CMK (cell line): ENCODE measurements around the gene SYNJ1.
"Not testable (repeated sequence)": the region's sequence is repeated elsewhere in the genome, so short reads cannot be mapped to it uniquely, and the experiment has no call there.

ENCODE experiments used
- DNase-seq: peaks from one replicate; pipeline ENCODE4 v3.0.0-alpha.2; 2010; ENCODE audit warnings: low read depth

Gene SYNJ1

GRCh38 chr21:32733990-32734613, 6.3 kb upstream of the SYNJ1 start:
- no peak for DNase-seq

- DNase-seq, result no peak
Observed at GRCh38 chr21:32733356-32733755, 5.5 kb upstream of the SYNJ1 start.

GRCh38 chr21:32732544-32732943, 4.7 kb upstream of the SYNJ1 start:
- DNase-seq, result no peak

GRCh38 chr21:32728848-32729247, 1.0 kb upstream of the SYNJ1 start:
- no peak for DNase-seq

- DNase-seq, result no peak
Observed at GRCh38 chr21:32728456-32728839, 635 bp upstream of the SYNJ1 start.

GRCh38 chr21:32726839-32727686, 750 bp downstream of the SYNJ1 start:
- peak; percentile 74 for DNase-seq

GRCh38 chr21:32719085-32719484, 8.7 kb downstream of the SYNJ1 start:
- no peak for DNase-seq

- no peak for DNase-seq
Observed at GRCh38 chr21:32717851-32718316, 9.9 kb downstream of the SYNJ1 start.

- DNase-seq, result no peak
Observed at GRCh38 chr21:32716486-32716885, 11.3 kb downstream of the SYNJ1 start.

GRCh38 chr21:32713726-32714125, 14.1 kb downstream of the SYNJ1 start:
- no peak for DNase-seq

- DNase-seq, result no peak
Observed at GRCh38 chr21:32712641-32713040, 15.2 kb downstream of the SYNJ1 start.

- peak; percentile 39 for DNase-seq
Observed at GRCh38 chr21:32712043-32712442, 15.8 kb downstream of the SYNJ1 start.

GRCh38 chr21:32710987-32711386, 16.8 kb downstream of the SYNJ1 start:
- DNase-seq, result no peak

- no peak for DNase-seq
Observed at GRCh38 chr21:32710069-32710784, 17.6 kb downstream of the SYNJ1 start.

GRCh38 chr21:32708069-32708468, 19.7 kb downstream of the SYNJ1 start:
- no peak for DNase-seq

- DNase-seq, result no peak
Observed at GRCh38 chr21:32705901-32706300, 21.9 kb downstream of the SYNJ1 start.

- DNase-seq, result no peak
Observed at GRCh38 chr21:32705139-32705538, 22.7 kb downstream of the SYNJ1 start.

GRCh38 chr21:32702702-32703101, 25.1 kb downstream of the SYNJ1 start:
- no peak for DNase-seq

- DNase-seq, result no peak
Observed at GRCh38 chr21:32698971-32699693, 28.7 kb downstream of the SYNJ1 start.

- no peak for DNase-seq
Observed at GRCh38 chr21:32698286-32698685, 29.5 kb downstream of the SYNJ1 start.

GRCh38 chr21:32695482-32695881, 32.3 kb downstream of the SYNJ1 start:
- DNase-seq, result not testable (repeated sequence)

GRCh38 chr21:32693581-32693980, 34.2 kb downstream of the SYNJ1 start:
- DNase-seq, result no peak
